CD8-positive, alpha-beta memory T cell (primary cell): ENCODE results near the gene FANCL. TPM values are rescaled to one million over a fixed set of nuclear protein-coding genes. Genes with fewer than 3 reads are reported as not detected.
"Not testable (repeated sequence)": the region's sequence is repeated elsewhere in the genome, so short reads cannot be mapped to it uniquely, and the experiment has no call there.

Experiments used
- CTCF ChIA-PET: fragments of 350-600 bp; sonication (Branson Sonifier 250); formaldehyde crosslinking; loops from one replicate; lab custom pipeline; 2021; ENCODE audit warnings: antibody characterized with exemption; lab: Charles Lee
- POLR2A ChIA-PET: fragments of 350-600 bp; sonication (Branson Sonifier 250); formaldehyde crosslinking; loops from one replicate; lab custom pipeline; 2021; ENCODE audit warnings: antibody characterized with exemption; lab: Charles Lee
- DNase-seq, 5 donors: peaks; one replicate each; pipeline versions ENCODE4 v3.0.0 to v3.0.0-alpha.2; 2020 to 2022; ENCODE audit warnings: mixed read lengths in 1 of 5
- H3K27ac ChIP-seq: one replicate; pipeline ENCODE4 v1.7.0; 2013; ENCODE audit warnings: low read depth, mild to moderate bottlenecking, low read length, moderate library complexity
- H3K27me3 ChIP-seq: 2 replicates; pipeline ENCODE4 v1.7.0; 2013; ENCODE audit warnings: low read length, mild to moderate bottlenecking; ENCODE audit not compliant: insufficient read depth, poor library complexity, severe bottlenecking
- H3K36me3 ChIP-seq: 2 replicates; pipeline ENCODE4 v1.7.0; 2013; ENCODE audit warnings: mild to moderate bottlenecking, low read length, moderate library complexity; ENCODE audit not compliant: insufficient read depth
- H3K4me1 ChIP-seq: 2 replicates; pipeline ENCODE4 v1.7.0; 2013; ENCODE audit warnings: mild to moderate bottlenecking, low read length, moderate library complexity; ENCODE audit not compliant: insufficient read depth
- H3K4me3 ChIP-seq: 2 replicates; pipeline ENCODE4 v1.7.0; 2013; ENCODE audit warnings: mild to moderate bottlenecking, low read length
- H3K9me3 ChIP-seq: 2 replicates; pipeline ENCODE4 v1.7.0; 2013; ENCODE audit warnings: mild to moderate bottlenecking, low read length
- H3K27ac Mint-ChIP-seq, 8 donors: one replicate each; pipeline ENCODE4 v1.8.0; 2020 to 2021; ENCODE audit warnings: mixed read lengths in 8 of 8, mild to moderate bottlenecking in 6 of 8, inconsistent platforms in 3 of 8, moderate library complexity in 3 of 8
- H3K27me3 Mint-ChIP-seq, 2 donors: one replicate each; pipeline ENCODE4 v1.8.0; 2020 to 2021; ENCODE audit warnings: mixed read lengths in 2 of 2, mild to moderate bottlenecking in 1 of 2, moderate library complexity in 1 of 2
- H3K36me3 Mint-ChIP-seq, 3 donors: one replicate each; pipeline ENCODE4 v1.8.0; 2020 to 2021; ENCODE audit warnings: mixed read lengths in 3 of 3, inconsistent platforms in 1 of 3, mild to moderate bottlenecking in 1 of 3
- H3K4me1 Mint-ChIP-seq, 3 donors: one replicate each; pipeline ENCODE4 v1.8.0; 2020 to 2021; ENCODE audit warnings: mixed read lengths in 3 of 3, inconsistent platforms in 1 of 3, mild to moderate bottlenecking in 1 of 3
- H3K4me3 Mint-ChIP-seq, 7 donors: one replicate each; pipeline ENCODE4 v1.8.0; 2020 to 2021; ENCODE audit warnings: mixed read lengths in 7 of 7, mild to moderate bottlenecking in 6 of 7, moderate library complexity in 4 of 7, inconsistent platforms in 2 of 7
- H3K9me3 Mint-ChIP-seq, 5 donors: one replicate each; pipeline ENCODE4 v1.8.0; 2020 to 2022; ENCODE audit warnings: mixed read lengths in 5 of 5, mild to moderate bottlenecking in 3 of 5, moderate library complexity in 2 of 5, inconsistent platforms in 1 of 5
- polyA plus RNA-seq: library from polyadenylated mRNA; unstranded; fragments of 300-500 nt; fragmentation: Illumina TruSeq; gene quantifications from one replicate; pipeline ENCODE4 v1.2.3, GENCODE V29; 2021
- total RNA-seq, 2 experiments: library from RNA; stranded (reverse); gene quantifications; one replicate each; pipeline ENCODE4 v1.2.3, GENCODE V29; 2021

FANCL gene
- total and polyA plus RNA-seq, 3 experiments from 2014 or later = 8.3 to 25.1 (median 22.6) TPM

DNA sequence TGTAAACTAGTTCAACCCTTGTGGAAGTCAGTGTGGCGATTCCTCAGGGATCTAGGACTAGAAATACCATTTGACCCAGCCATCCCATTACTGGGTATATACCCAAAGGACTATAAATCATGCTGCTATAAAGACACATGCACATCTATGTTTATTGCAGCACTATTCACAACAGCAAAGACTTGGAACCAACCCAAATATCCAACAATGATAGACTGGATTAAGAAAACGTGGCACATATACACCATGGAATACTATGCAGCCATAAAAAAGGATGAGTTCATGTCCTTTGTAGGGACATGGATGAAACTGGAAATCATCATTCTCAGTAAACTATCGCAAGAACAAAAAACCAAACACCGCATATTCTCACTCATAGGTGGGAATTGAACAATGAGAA lies 63.9 kb downstream of the FANCL start:
- DNase-seq, H3K27me3 Mint-ChIP-seq, H3K27ac ChIP-seq, H3K9me3 ChIP-seq, H3K27ac Mint-ChIP-seq, POLR2A ChIA-PET, CTCF ChIA-PET, H3K27me3 ChIP-seq, H3K36me3 ChIP-seq, H3K4me1 Mint-ChIP-seq, H3K4me3 Mint-ChIP-seq, H3K4me1 ChIP-seq, H3K4me3 ChIP-seq: not testable (repeated sequence)
- Mint-ChIP-seq H3K9me3 (peaks cover 0 to 29% (median 14%) of the 10 kb centered on the region in 5 donors), H3K36me3 (peaks cover 12 to 59% (median 14%) of the 10 kb centered on the region in 3 donors)

DNA sequence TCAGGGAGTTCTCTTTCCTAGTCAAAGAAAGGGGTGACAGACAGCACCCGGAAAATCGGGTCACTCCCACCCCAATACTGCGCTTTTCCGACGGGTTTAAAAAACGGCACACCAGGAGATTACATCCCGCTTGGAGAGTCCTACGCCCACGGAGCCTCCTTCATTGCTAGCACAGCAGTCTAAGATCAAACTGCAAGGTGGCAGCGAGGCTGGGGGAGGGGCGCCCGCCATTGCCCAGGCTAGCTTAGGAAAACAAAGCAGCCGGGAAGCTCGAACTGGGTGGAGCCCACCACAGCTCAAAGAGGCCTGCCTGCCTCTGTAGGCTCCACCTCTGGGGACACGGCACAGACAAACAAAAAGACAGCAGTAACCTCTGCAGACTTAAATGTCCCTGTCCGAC lies 69.3 kb downstream of the FANCL start:
- CTCF ChIA-PET, H3K27ac ChIP-seq, H3K4me1 ChIP-seq, H3K27me3 Mint-ChIP-seq, H3K4me1 Mint-ChIP-seq, H3K9me3 ChIP-seq, H3K36me3 ChIP-seq, H3K27me3 ChIP-seq, POLR2A ChIA-PET, H3K27ac Mint-ChIP-seq, H3K4me3 Mint-ChIP-seq, DNase-seq, H3K4me3 ChIP-seq: not testable (repeated sequence)
- H3K36me3 Mint-ChIP-seq = peaks cover 21 to 52% (median 24%) of the 10 kb centered on the region in 3 donors
- peaks cover 13 to 35% (median 18%) of the 10 kb centered on the region in 5 donors for H3K9me3 Mint-ChIP-seq

DNA sequence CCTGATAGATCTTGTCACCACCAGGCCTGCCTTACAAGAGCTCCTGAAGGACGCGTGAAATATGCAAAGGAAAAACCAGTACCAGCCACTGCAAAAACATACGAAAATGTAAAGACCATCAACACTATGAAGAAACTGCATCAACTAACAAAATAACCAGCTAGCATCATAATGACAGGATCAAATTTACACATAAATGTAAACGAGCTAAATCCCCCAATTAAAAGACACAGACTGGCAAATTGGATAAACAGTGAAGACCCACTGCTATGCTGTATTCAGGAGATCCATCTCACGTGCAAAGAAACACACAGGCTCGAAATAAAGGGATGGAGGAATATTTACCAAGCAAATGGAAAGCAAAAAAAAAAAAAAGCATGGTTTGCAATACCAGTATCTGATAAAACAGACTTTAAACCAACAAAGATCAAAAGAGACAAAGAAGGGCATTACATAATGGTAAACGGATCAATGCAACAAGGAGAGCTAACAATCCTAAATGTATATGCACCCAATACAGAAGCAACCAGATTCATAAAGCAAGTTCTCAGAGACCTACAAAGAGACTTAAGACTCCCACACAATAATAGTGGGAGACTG lies 70.7 kb downstream of the FANCL start:
- H3K27me3 Mint-ChIP-seq, H3K27me3 ChIP-seq, DNase-seq, H3K27ac Mint-ChIP-seq, POLR2A ChIA-PET, H3K4me3 Mint-ChIP-seq, H3K4me1 Mint-ChIP-seq, H3K4me1 ChIP-seq, H3K4me3 ChIP-seq, CTCF ChIA-PET, H3K36me3 ChIP-seq, H3K9me3 ChIP-seq, H3K27ac ChIP-seq: not testable (repeated sequence)
- peaks cover 13 to 34% (median 18%) of the 10 kb centered on the region in 5 donors for H3K9me3 Mint-ChIP-seq
- peaks cover 21 to 52% (median 24%) of the 10 kb centered on the region in 3 donors for H3K36me3 Mint-ChIP-seq

DNA sequence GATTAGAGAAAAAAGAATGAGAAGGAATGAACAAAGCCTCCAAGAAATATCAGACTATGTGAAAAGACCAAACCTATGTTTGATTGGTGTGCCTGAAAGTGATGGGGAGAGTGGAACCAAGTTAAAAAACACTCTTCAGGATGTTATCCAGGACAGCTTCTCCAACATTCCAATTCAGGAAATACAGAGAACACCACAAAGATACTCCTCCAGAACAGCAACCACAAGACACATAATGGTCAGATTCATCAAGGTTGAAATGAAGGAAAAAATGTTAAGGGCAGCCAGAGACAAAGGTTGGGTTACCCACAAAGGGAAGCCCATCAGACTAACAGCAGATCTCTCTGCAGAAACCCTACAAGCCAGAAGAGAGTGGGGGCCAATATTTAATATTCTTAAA lies 71.3 kb downstream of the FANCL start:
- H3K4me3 Mint-ChIP-seq, CTCF ChIA-PET: not testable (repeated sequence)
- H3K9me3 Mint-ChIP-seq = peaks cover 13 to 34% (median 18%) of the 10 kb centered on the region in 5 donors

DNA sequence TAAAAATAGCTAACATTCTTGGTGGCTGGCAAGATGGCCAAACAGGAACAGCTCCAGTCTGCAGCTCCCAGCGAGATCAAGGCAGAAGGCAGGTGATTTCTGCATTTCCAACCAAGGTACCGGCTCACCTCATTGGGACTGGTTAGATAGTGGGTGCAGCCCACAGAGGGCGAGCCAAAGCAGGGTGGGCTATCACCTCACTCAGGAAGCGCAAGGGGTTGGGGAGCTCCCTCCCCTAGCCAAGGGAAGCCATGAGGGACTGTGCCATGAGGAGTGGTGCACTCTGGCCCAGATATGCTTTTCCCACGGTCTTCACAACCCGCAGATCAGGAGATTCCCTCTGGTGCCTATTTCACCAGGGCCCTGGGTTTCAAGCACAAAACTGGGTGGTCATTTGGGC lies 73.0 kb downstream of the FANCL start:
- H3K27ac ChIP-seq, H3K4me3 Mint-ChIP-seq, H3K4me1 ChIP-seq, H3K9me3 ChIP-seq, H3K27ac Mint-ChIP-seq, H3K27me3 ChIP-seq, H3K4me1 Mint-ChIP-seq, CTCF ChIA-PET, H3K27me3 Mint-ChIP-seq, POLR2A ChIA-PET, H3K36me3 ChIP-seq, H3K4me3 ChIP-seq, DNase-seq: not testable (repeated sequence)
- peaks cover 17 to 37% (median 18%) of the 10 kb centered on the region in 3 donors for H3K36me3 Mint-ChIP-seq
- H3K9me3 Mint-ChIP-seq = peaks cover 10 to 22% (median 18%) of the 10 kb centered on the region in 5 donors

More for the DNA sequence above, 71.3 kb downstream of the FANCL start:
- H3K4me1 ChIP-seq, H3K27me3 Mint-ChIP-seq, H3K27me3 ChIP-seq, H3K27ac ChIP-seq, H3K4me3 ChIP-seq, H3K9me3 ChIP-seq, H3K27ac Mint-ChIP-seq, H3K36me3 ChIP-seq, DNase-seq, POLR2A ChIA-PET, H3K4me1 Mint-ChIP-seq: not testable (repeated sequence)
- peaks cover 21 to 51% (median 24%) of the 10 kb centered on the region in 3 donors for H3K36me3 Mint-ChIP-seq

DNA sequence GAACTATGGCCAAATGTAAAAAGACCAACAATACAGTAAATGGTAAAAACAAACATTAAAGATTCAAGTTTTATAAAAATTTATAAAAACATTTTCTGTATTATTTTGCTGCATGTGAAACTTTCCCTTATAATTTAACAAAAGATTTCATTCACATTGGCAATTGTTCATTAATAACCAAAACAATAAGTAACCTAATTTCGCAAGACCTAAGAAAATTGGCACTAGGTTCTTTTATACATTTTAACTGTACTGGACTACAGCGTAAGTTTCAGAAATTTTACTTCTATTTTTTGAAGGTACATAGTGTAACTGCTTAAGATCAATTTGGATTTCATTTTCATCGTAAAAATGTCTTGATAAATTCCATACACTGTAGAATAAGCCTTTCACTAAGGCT lies 77.2 kb downstream of the FANCL start:
- Histone ChIP-seq H3K4me1 (no peaks in the 10 kb centered on the region), H3K27me3 (no peaks in the 10 kb centered on the region), H3K27ac (no peak overlapping the region), H3K4me3 (no peak overlapping the region), H3K36me3 (peaks cover 10% of the 10 kb centered on the region), H3K9me3 (no peaks in the 10 kb centered on the region)
- no peak for DNase-seq
- no peak overlapping the region for H3K27ac Mint-ChIP-seq
- no peaks in the 10 kb centered on the region for H3K4me1 Mint-ChIP-seq
- H3K4me3 Mint-ChIP-seq = no peak overlapping the region
- no peaks in the 10 kb centered on the region for H3K9me3 Mint-ChIP-seq
- CTCF ChIA-PET = no interaction called here
- POLR2A ChIA-PET = no interaction called here
- no peaks in the 10 kb centered on the region for H3K27me3 Mint-ChIP-seq
- H3K36me3 Mint-ChIP-seq = peaks cover 4 to 36% (median 10%) of the 10 kb centered on the region in 3 donors

DNA sequence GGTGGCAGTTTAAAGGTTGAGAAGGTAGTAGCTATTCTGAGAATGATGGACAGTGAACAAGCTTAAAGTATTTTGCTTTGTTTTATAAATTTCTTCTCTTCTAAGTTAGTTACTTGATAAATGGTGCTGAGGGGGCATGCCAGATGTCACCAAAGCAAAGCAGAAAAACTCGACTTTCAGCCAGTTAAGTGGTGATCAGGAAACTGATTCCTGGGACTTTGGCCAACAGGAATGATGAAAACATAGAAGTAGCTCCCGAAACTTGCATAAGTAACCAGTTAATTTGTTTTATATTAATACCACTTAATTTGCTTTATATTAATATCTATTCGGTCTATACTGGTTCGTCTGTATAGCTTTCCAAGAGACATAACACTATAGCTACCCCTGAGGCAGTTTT lies 82.6 kb downstream of the FANCL start:
- no peak overlapping the region for H3K4me3 ChIP-seq
- no peak overlapping the region for H3K27ac ChIP-seq
- CTCF ChIA-PET = no interaction called here
- POLR2A ChIA-PET = no interaction called here
- DNase-seq = no peak
- peaks cover 25 to 69% (median 31%) of the 10 kb centered on the region in 3 donors for H3K36me3 Mint-ChIP-seq
- H3K27ac Mint-ChIP-seq = no peak overlapping the region
- H3K36me3 ChIP-seq = peaks cover 10% of the 10 kb centered on the region
- peaks cover 0 to 12% (median 2%) of the 10 kb centered on the region in 5 donors for H3K9me3 Mint-ChIP-seq
- H3K4me1 ChIP-seq = no peaks in the 10 kb centered on the region
- H3K9me3 ChIP-seq = no peaks in the 10 kb centered on the region
- H3K27me3 ChIP-seq = no peaks in the 10 kb centered on the region
- H3K4me3 Mint-ChIP-seq = no peak overlapping the region
- no peaks in the 10 kb centered on the region for H3K27me3 Mint-ChIP-seq
- peaks cover 0 to 4% (median 2%) of the 10 kb centered on the region in 3 donors for H3K4me1 Mint-ChIP-seq

DNA sequence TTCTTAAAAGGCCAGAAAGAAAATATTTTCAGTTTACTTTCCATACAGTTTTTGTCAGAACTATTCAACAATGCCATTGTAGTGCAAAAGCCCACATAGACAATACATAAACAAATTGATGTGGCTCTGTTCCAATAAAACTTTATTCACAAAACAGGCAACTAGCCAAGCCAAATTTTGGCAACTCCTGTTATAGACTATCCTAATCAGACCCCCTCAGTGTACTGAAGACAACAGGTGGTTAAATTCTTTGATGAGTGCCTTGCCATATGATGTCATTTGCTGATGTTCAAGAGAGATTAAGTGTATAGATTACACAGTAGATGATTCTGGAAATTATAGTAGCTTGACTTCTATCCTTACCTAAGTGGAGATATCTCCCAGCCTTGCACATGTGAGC lies 83.4 kb downstream of the FANCL start:
- Mint-ChIP-seq H3K4me1 (peaks cover 0 to 4% (median 2%) of the 10 kb centered on the region in 3 donors), H3K36me3 (peaks cover 29 to 71% (median 32%) of the 10 kb centered on the region in 3 donors), H3K27ac (no peak overlapping the region), H3K27me3 (no peaks in the 10 kb centered on the region), H3K4me3 (no peak overlapping the region), H3K9me3 (peaks cover 0 to 12% (median 2%) of the 10 kb centered on the region in 5 donors)
- ChIA-PET POLR2A (no interaction called here), CTCF (no interaction called here)
- DNase-seq = no peak
- Histone ChIP-seq H3K27me3 (no peaks in the 10 kb centered on the region), H3K4me3 (no peak overlapping the region), H3K9me3 (no peaks in the 10 kb centered on the region), H3K27ac (no peak overlapping the region), H3K36me3 (peaks cover 10% of the 10 kb centered on the region), H3K4me1 (no peaks in the 10 kb centered on the region)
